Panc1 (cell line): ENCODE measurements around the gene CYP21A2. TPM values are rescaled to one million over a fixed set of nuclear protein-coding genes. Genes with fewer than 3 reads are reported as not detected.

Source experiments
- ATAC-seq: fragments of 200-7000 bp; cut with Tn5 transposase; 2 replicates; pipeline ENCODE4 v1.9.1; 2020; ENCODE audit warnings: mild to moderate bottlenecking, moderate library complexity
- BruUV-seq: library from RNA; stranded (reverse); fragments of 400-500 nt; replicated peaks from 2 replicates; lab custom pipeline; 2021; lab: Mats Ljungman, UMichigan
- CTCF ChIA-PET: fragments of 300-600 bp; sonication (Branson Sonifier 250); formaldehyde crosslinking; loops from one replicate; lab custom pipeline; 2022; ENCODE audit warnings: antibody characterized with exemption; lab: Charles Lee
- POLR2A ChIA-PET: fragments of 300-600 bp; sonication (Branson Sonifier 250); formaldehyde crosslinking; loops from one replicate; lab custom pipeline; 2022; ENCODE audit warnings: antibody characterized with exemption; lab: Charles Lee
- DNase-seq: peaks from one replicate; pipeline ENCODE4 v3.0.0-alpha.2; 2010; ENCODE audit warnings: low read depth, low spot score
- H3K27ac ChIP-seq: 2 replicates; pipeline ENCODE4 v1.5.1; 2011; ENCODE audit warnings: mild to moderate bottlenecking, low read length, inconsistent platforms
- H3K27me3 ChIP-seq: fragments of 200-500 bp; sonication (Bioruptor generic); 2 replicates; pipeline ENCODE4 v1.6.0; 2014; ENCODE audit warnings: low read length, inconsistent platforms; ENCODE audit not compliant: control insufficient read depth, insufficient read depth
- H3K36me3 ChIP-seq: fragments of 200-500 bp; sonication (Bioruptor generic); 2 replicates; pipeline ENCODE4 v1.5.1; 2014; ENCODE audit warnings: inconsistent platforms, mild to moderate bottlenecking, low read length, moderate library complexity; ENCODE audit not compliant: control insufficient read depth, insufficient read depth
- H3K4me1 ChIP-seq: 2 replicates; pipeline ENCODE4 v1.5.1; 2011; ENCODE audit warnings: inconsistent platforms, mild to moderate bottlenecking, low read length, moderate library complexity; ENCODE audit not compliant: control insufficient read depth, insufficient read depth
- H3K4me3 ChIP-seq, 2 experiments: 2 replicates each; pipeline ENCODE4 v1.5.1; 2011 to 2012; ENCODE audit warnings: low read depth in 2 of 2, low read length in 2 of 2, mild to moderate bottlenecking in 2 of 2, inconsistent platforms in 1 of 2, moderate library complexity in 1 of 2
- H3K9me3 ChIP-seq: fragments of 200-500 bp; sonication (Bioruptor generic); 2 replicates; pipeline ENCODE4 v1.5.1; 2014; ENCODE audit warnings: low read depth, mild to moderate bottlenecking, inconsistent platforms, low read length, moderate library complexity; ENCODE audit not compliant: control insufficient read depth, insufficient read depth
- CTCF ChIP-seq: fragments of 450-650 bp; IDR thresholded peaks from 2 replicates; pipeline ENCODE4 v1.5.1; 2017; ENCODE audit warnings: mild to moderate bottlenecking
- POLR2AphosphoS5 ChIP-seq: IDR thresholded peaks from 2 replicates; pipeline ENCODE4 v1.6.1; 2012; ENCODE audit warnings: mild to moderate bottlenecking, low read depth, low read length, moderate library complexity
- REST ChIP-seq, 2 experiments: IDR thresholded peaks; 2 replicates each; pipeline ENCODE4 v1.6.1; 2011 to 2012; ENCODE audit warnings: low read depth in 2 of 2, control low read depth in 1 of 2, low read length in 1 of 2, mild to moderate bottlenecking in 1 of 2, moderate library complexity in 1 of 2; ENCODE audit not compliant: insufficient read depth in 1 of 2
- SIN3A ChIP-seq: IDR thresholded peaks from 2 replicates; pipeline ENCODE4 v1.6.1; 2012; ENCODE audit warnings: low read depth, mild to moderate bottlenecking, low read length, moderate library complexity, borderline replicate concordance; ENCODE audit not compliant: insufficient read depth
- TCF7L2 ChIP-seq: IDR thresholded peaks from 2 replicates; pipeline ENCODE4 v1.6.1; 2011; ENCODE audit warnings: mild to moderate bottlenecking, low read depth, low read length, inconsistent platforms
- in situ Hi-C: cut with HindIII; loops from 2 replicates; pipeline ENCODE4 v1.10.0; 2016; ENCODE audit warnings: low sequenced_read_pairs, low pct_unique_long_range_greater_than_20kb
- intact Hi-C: fragments of 100-400 bp; cut with micrococcal nuclease; formaldehyde crosslinking; loops from one replicate; pipeline ENCODE4 v1.10.0; 2022; ENCODE audit not compliant: unreplicated experiment
- total RNA-seq: library from RNA; stranded (reverse); gene quantifications from one replicate; pipeline ENCODE4 v1.2.1, GENCODE V29; 2021; ENCODE audit not compliant: unreplicated experiment

CYP21A2 gene
- total RNA-seq, 1 experiment from 2014 or later, result 1.1 TPM

- ChIA-PET CTCF (no interaction called here), POLR2A (interaction anchor here (0.6 kb wide), 1 partner anchor 377 kb away, joined by 4 read pairs; no protein-coding TSS in a partner anchor)
- ATAC-seq (no peak), DNase-seq (no peak)
- intact Hi-C loops, result no loop called here
- H3K4me3 ChIP-seq, result no peak overlapping the region
- H3K27me3 ChIP-seq, result no peaks in the 10 kb centered on the region
- H3K36me3 ChIP-seq, result no peaks in the 10 kb centered on the region
- no peak overlapping the region for H3K27ac ChIP-seq
- H3K9me3 ChIP-seq, result no peaks in the 10 kb centered on the region
- no peak for TF ChIP-seq SIN3A
- no peak for TF ChIP-seq TCF7L2
- no peak for TF ChIP-seq REST (IDR thresholded peaks at IDR 0.05; ENCODE audit: insufficient read depth in 1 of 2, low read depth in 2 of 2, low read length in 1 of 2)
- no peak for TF ChIP-seq POLR2AphosphoS5
- no peak for TF ChIP-seq CTCF
- no TSS peak for BruUV-seq
- in situ Hi-C loops, result no loop called here
- H3K4me1 ChIP-seq, result no peaks in the 10 kb centered on the region
These were observed 51.0 kb downstream of the CYP21A2 start for GRCh38 chr6:32089082-32089828.

Other genes starting within 250 kb of the CYP21A2 start
- 229 TPM for gene VARS1, start 242.7 kb upstream of the CYP21A2 start, total RNA-seq
- 89.7 TPM for gene LSM2, start 231.4 kb upstream of the CYP21A2 start, total RNA-seq
- 2.8 TPM for gene HSPA1L, start 223.1 kb upstream of the CYP21A2 start, total RNA-seq
- gene HSPA1A, start 222.9 kb upstream of the CYP21A2 start, total RNA-seq, result 169 TPM
- gene HSPA1B, start 210.7 kb upstream of the CYP21A2 start, total RNA-seq, result 147 TPM
- 111 TPM for gene NEU1, start 175.6 kb upstream of the CYP21A2 start, total RNA-seq
- 2.7 TPM for gene SLC44A4, start 159.4 kb upstream of the CYP21A2 start, total RNA-seq
- 60.4 TPM for gene EHMT2, start 140.7 kb upstream of the CYP21A2 start, total RNA-seq
- gene ZBTB12, start 136.3 kb upstream of the CYP21A2 start, total RNA-seq, result 9.4 TPM
- gene C2, start 110.7 kb upstream of the CYP21A2 start, total RNA-seq, result 1.0 TPM
- 5.6 TPM for gene CFB, start 92.3 kb upstream of the CYP21A2 start, total RNA-seq
- gene NELFE, start 79.4 kb upstream of the CYP21A2 start, total RNA-seq, result 94.9 TPM
- 121 TPM for gene SKIC2, start 79.2 kb upstream of the CYP21A2 start, total RNA-seq
- 38.1 TPM for gene DXO, start 66.3 kb upstream of the CYP21A2 start, total RNA-seq
- gene C4A, start 56.4 kb upstream of the CYP21A2 start, total RNA-seq, result 8.1 TPM
- 8.8 TPM for gene C4B, start 23.6 kb upstream of the CYP21A2 start, total RNA-seq
- gene TNXB, start 70.9 kb downstream of the CYP21A2 start, total RNA-seq, result 1.8 TPM
- 127 TPM for gene ATF6B, start 89.8 kb downstream of the CYP21A2 start, total RNA-seq
- gene FKBPL, start 91.9 kb downstream of the CYP21A2 start, total RNA-seq, result 7.4 TPM
- gene PRRT1, start 113.5 kb downstream of the CYP21A2 start, total RNA-seq, result 1.3 TPM
- gene PPT2, start 115.7 kb downstream of the CYP21A2 start, total RNA-seq, result 20.1 TPM
- 11.1 TPM for gene EGFL8, start 126.2 kb downstream of the CYP21A2 start, total RNA-seq
- gene AGPAT1, start 137.7 kb downstream of the CYP21A2 start, total RNA-seq, result 88.4 TPM
- 82.3 TPM for gene RNF5, start 140.0 kb downstream of the CYP21A2 start, total RNA-seq
- 3.7 TPM for gene AGER, start 145.8 kb downstream of the CYP21A2 start, total RNA-seq
- gene PBX2, start 151.8 kb downstream of the CYP21A2 start, total RNA-seq, result 76.2 TPM
- gene GPSM3, start 154.2 kb downstream of the CYP21A2 start, total RNA-seq, result 2.0 TPM
- 2.0 TPM for gene NOTCH4, start 185.7 kb downstream of the CYP21A2 start, total RNA-seq